Gastroesophageal sphincter (tissue), 3 donors: ENCODE results near the gene TNFRSF9.
"Not testable (repeated sequence)": the region's sequence is repeated elsewhere in the genome, so short reads cannot be mapped to it uniquely, and the experiment has no call there.

Experiments
- CTCF ChIP-seq, 4 experiments: fragments of 200-600 bp in 2 of 4; fragments of 450-650 bp in 2 of 4; sonication (generic) in 1 of 4; IDR thresholded peaks; one replicate each; pipeline ENCODE4 v1.5.1; 2017 to 2019; ENCODE audit warnings: antibody characterized with exemption in 4 of 4, mild to moderate bottlenecking in 2 of 4, moderate library complexity in 2 of 4
- EP300 ChIP-seq: sonication (generic); formaldehyde crosslinking; IDR thresholded peaks from one replicate; pipeline ENCODE4 v1.6.1; 2017; ENCODE audit warnings: antibody characterized with exemption, mild to moderate bottlenecking
- POLR2A ChIP-seq, 2 donors: fragments of 450-650 bp; IDR thresholded peaks; one replicate each; pipeline ENCODE4 v1.6.1; 2017; ENCODE audit warnings: antibody characterized with exemption in 2 of 2, mild to moderate bottlenecking in 2 of 2, moderate library complexity in 1 of 2
- POLR2AphosphoS5 ChIP-seq: sonication (generic); formaldehyde crosslinking; IDR thresholded peaks from one replicate; pipeline ENCODE4 v1.6.1; 2017; ENCODE audit warnings: antibody characterized with exemption

- TF ChIP-seq CTCF (IDR thresholded peaks at IDR 0.05); POLR2A (IDR thresholded peaks at IDR 0.05); POLR2AphosphoS5; EP300: not testable (repeated sequence)
Observed at GRCh38 chr1:7952791-7953190, 12.2 kb upstream of the TNFRSF9 start.
